ENCODE results near the gene TXLNA. TPM values are rescaled to one million over a fixed set of nuclear protein-coding genes. Genes with fewer than 3 reads are reported as not detected.

Gene TXLNA
- total RNA-seq, 1 donor from 2014 or later: 17.4 TPM

GRCh38 chr1:32200226-32201010 is 20.9 kb downstream of the TXLNA start, which contains the start of gene CCDC28B:
Gene CCDC28B (plus strand): TSS chr1:32200595. CDS start chr1:32201936, 1,341 bp downstream.
- ATAC-seq (peak; percentile 63), DNase-seq (ENCODE audit: missing footprints) (peak; percentile 86)
- intact Hi-C loops (cut with DNase I): no loop called here

DNA sequence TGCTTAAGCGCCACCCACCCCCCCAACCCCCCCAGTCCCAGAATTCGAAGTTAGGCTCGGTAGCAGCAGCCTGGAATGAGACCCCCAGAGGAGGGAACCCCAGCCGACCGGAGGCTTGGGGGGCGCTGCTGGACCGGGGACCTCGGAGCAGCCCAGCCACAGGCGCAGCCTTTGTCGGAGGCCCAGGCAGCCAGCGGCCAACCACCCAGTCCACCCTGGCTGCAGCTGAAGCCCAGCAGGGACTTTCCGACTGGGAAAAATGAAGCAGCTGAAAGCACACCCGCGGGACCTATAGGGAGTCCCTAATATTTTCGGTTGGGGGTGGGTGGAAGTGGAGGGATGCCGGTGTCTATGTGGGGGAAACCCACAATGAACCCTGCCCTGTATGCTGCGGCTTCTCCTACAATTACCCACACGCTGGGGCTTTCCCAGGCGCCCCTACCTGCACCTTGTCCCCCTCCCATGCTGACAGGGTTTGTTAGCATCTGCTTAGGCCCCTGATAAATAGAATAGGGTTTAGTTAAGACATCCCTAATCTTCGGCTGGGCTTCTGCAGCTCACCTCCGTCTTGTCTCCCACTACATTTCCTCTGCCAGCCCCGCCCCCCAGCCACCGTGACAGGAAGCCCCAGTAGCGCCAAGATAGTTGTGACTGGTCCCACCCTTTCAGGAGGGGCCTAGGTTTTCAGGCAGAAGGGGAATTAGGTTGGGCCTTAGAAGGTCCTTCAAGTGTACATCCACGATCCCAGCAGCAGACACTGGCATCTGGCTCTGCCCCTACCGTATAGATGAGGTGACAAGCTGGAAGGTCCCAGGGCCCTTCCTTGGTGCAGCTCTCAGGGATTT is 21.8 kb downstream of the TXLNA start:
- ATAC-seq: peak; percentile 47
- intact Hi-C loops (cut with DNase I): no loop called here
- DNase-seq (ENCODE audit: missing footprints): no peak

GRCh38 chr1:32204943-32205361 is 25.5 kb downstream of the TXLNA start:
- no peak for ATAC-seq
- intact Hi-C loops (cut with DNase I): no loop called here

GRCh38 chr1:32205401-32206370 is 26.2 kb downstream of the TXLNA start, which contains the start of gene IQCC:
Gene IQCC (plus strand): TSS chr1:32205671. CDS start chr1:32205682, 11 bp downstream.
- ATAC-seq: peak; percentile 76
- intact Hi-C loops (cut with DNase I): no loop called here
- peak; percentile 92 for DNase-seq (ENCODE audit: missing footprints)

More at GRCh38 chr1:32204943-32205361, 25.5 kb downstream of the TXLNA start:
- DNase-seq (ENCODE audit: missing footprints): no peak

GRCh38 chr1:32208469-32208868 is 29.0 kb downstream of the TXLNA start:
- no peak for DNase-seq (ENCODE audit: missing footprints)
- intact Hi-C loops (cut with DNase I): no loop called here

DNA sequence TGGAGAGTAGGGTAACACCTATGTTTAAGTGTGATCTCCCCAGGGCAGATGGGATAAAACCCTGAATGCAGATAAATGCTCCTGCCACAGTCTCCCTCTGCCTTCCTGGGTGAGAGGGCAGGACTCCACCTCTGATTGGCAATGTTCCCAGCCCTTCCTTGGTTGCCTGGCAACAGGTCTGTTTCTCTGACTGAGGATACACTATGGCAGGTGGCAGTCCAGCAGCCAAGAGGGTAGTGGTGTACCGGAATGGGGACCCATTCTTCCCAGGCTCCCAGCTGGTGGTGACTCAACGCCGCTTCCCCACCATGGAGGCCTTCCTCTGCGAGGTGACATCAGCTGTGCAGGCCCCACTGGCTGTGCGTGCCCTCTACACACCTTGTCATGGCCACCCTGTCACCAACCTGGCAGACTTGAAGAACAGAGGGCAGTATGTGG is 29.4 kb downstream of the TXLNA start, which contains the start of gene DCDC2B:
TSS of gene DCDC2B (plus strand) at position 199 of the 438 bp plus-strand sequence. CDS start at position 204, 5 bp downstream.
- no peak for DNase-seq (ENCODE audit: missing footprints)
- no peak for ATAC-seq
- intact Hi-C loops (cut with DNase I): no loop called here

More at GRCh38 chr1:32208469-32208868, 29.0 kb downstream of the TXLNA start:
- ATAC-seq: no peak

DNA sequence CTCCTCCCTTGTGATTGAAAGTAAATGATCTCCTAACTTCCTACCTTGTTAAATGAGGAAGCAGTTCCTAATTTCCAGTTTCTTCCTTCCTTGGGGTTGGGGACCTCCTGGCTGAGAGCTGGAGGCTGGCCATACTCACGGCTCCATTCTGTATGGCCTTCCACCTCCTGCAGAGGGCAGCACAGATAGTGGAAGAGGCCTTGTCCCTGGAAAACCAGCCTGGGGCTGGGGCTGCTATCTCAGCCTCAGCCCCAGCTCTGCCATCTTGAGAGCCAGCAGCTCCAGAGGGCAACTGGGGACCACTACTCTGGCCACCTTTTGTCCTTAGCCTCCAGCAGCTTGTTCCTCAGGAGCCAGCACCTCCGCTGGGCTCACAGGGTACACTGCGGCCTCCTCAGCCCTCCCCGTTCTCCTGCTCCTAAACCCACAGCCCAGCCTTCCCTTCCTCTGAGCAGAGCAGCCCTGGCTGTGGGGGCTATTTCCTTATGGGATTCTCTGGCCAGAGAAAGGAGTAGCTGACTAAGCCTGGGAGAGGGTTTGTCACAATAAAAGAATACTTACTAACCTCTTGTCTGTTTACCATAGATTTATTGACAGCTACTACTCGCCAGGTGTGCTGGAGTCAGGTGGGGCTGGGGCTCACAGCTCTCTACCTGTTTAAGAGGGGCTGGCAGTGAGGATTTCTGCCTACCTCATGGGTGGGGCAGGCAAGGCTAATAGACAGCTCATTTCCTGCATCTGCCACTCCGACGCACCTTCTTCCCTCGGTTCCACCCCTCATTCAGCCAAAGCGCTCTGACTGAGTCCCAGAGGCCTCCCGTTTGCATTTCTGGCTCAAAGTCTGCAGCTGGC is 36.4 kb downstream of the TXLNA start:
- intact Hi-C loops (cut with DNase I): loop anchor here (5.0 to 10.0 kb wide), 2 partner anchors 101 to 179 kb away; partner anchors contain the start of gene BSDC1
- peak; percentile 40 for ATAC-seq

GRCh38 chr1:32216566-32216965 is 37.1 kb downstream of the TXLNA start:
- intact Hi-C loops (cut with DNase I): loop anchor here (5.0 to 10.0 kb wide), 2 partner anchors 101 to 178 kb away; partner anchors contain the start of gene BSDC1

More for the DNA sequence above, 36.4 kb downstream of the TXLNA start:
- DNase-seq (ENCODE audit: missing footprints): no peak

DNA sequence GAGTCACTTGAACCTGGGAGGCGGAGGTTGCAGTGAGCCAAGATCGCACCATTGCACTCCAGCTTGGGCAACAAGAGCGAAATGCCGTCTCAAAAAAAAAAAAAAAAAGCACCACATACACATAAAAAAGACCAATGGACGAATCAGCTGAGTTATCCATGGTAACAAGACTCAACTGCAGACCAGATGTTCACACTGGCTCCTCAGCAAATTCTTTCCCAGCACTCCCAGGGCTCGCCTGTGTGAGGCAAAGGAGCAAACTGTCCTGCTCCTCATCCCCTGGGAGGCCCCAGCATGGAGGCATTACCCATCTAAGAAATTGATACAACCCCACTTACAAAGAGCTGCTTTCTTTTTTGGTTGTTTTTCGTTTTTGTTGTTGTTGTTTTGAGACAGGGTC is 39.5 kb downstream of the TXLNA start:
- ATAC-seq: no peak
- intact Hi-C loops (cut with DNase I): loop anchor here (5.0 to 10.0 kb wide), 2 partner anchors 98 to 176 kb away; partner anchors contain the start of gene BSDC1
- DNase-seq (ENCODE audit: missing footprints): no peak

More at GRCh38 chr1:32216566-32216965, 37.1 kb downstream of the TXLNA start:
- no peak for DNase-seq (ENCODE audit: missing footprints)
- ATAC-seq: no peak

GRCh38 chr1:32220746-32221580 is 41.5 kb downstream of the TXLNA start:
- intact Hi-C loops (cut with DNase I): no loop called here
- DNase-seq (ENCODE audit: missing footprints): no peak
- no peak for ATAC-seq

DNA sequence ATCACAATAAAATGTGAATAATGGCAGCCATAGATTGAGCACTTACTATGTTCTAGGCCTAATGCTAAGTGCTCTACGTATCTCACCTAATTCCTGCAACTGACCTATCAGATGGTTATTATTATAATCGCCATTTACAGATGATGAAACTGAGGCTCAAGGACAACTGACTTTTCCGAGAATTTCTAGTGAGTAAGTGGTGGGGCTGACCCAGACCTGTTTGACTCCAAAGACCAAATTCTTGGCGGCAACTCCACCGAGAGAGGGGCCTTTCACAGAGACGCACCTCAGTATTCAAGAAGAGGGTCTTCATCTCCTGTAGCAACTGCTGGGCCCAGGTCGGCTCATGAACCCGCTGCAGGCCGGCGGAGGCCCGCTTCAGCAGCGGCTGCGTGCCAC is 42.1 kb downstream of the TXLNA start:
- ATAC-seq (no peak), DNase-seq (ENCODE audit: missing footprints) (no peak)
- intact Hi-C loops (cut with DNase I): no loop called here

DNA sequence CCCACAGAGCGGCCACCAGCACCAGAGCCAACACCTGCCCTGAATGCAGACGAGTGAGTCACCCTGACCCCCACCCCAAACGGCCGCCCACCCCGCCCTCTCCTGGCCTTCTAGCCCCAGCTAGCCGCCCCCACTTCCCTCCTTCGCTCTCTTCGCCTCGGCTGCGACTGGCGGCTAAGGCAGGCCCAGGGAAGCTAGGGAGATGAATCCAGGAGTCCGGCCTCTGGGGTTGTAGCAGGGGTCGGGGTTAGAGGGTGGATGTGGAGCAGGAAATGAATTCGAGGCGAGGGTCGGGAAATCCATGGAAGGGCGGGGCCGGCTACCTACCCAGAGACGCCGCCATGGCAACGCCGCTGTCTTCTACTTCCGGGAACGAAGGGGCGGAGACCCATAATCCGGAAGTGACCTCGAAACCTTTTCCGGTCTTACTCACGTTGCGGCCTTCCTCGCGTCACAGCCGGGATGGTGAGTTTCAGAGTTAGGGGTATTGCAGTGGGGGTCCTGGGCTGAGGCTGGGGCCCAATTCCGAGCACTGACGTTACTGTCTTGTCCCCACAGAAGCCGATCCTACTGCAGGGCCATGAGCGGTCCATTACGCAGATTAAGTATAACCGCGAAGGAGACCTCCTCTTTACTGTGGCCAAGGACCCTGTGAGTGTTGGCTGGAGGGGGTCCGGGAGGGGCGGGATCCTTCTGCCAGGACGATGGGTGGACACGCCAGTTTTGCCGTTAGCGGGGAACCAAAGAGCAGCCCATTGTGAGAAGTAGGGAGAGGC is 42.7 kb downstream of the TXLNA start, which contains the start of the genes EIF3I and TMEM234:
TSS of gene EIF3I (plus strand) at position 428 of the 776 bp plus-strand sequence. CDS start at position 463, 35 bp downstream.
TSS of gene TMEM234 (minus strand) at position 374 of the 776 bp plus-strand sequence. CDS start at position 343, 31 bp downstream.
- ATAC-seq (peak; percentile 95), DNase-seq (ENCODE audit: missing footprints) (peak; percentile 97)
- intact Hi-C loops (cut with DNase I): no loop called here

DNA sequence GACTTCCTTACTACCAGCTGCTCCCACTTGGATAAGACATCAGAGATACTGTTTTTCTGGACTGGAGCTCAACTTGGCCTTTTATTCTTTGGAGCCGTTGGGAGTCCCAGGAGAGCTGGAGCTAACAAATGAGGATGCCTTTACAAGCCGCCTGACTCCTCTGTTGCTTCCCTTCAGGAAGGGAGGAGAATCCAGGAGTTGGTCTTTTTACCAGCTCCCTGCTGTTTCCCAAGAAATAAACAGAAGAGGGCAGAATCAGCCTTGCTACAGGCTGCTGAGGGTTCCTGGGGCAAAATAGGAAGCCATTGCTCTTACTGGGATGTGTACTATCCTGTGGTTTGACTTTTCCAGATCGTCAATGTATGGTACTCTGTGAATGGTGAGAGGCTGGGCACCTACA is 44.2 kb downstream of the TXLNA start:
- DNase-seq (ENCODE audit: missing footprints) (no peak), ATAC-seq (no peak)
- intact Hi-C loops (cut with DNase I): no loop called here

GRCh38 chr1:32224285-32224684 is 44.8 kb downstream of the TXLNA start:
- DNase-seq (ENCODE audit: missing footprints): no peak
- intact Hi-C loops (cut with DNase I): no loop called here
- ATAC-seq: no peak

DNA sequence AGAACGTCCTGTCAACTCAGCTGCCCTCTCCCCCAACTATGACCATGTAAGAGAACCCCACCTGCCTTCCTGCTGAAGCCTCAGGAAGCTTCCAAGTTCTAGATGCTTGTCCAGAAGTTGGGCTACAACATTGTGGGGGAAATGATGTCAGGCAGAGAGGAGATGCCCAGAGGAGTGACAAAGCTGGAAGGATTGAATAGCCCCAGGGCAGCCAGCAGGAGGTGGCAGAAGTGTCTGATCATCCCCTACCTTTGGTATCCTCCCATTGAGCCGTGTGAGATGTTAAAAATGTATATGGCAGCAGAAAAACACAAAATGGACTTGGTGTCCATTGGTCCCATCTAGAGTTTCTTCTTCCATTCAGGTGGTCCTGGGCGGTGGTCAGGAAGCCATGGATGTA is 49.3 kb downstream of the TXLNA start:
- ATAC-seq (no peak), DNase-seq (ENCODE audit: missing footprints) (no peak)
- intact Hi-C loops (cut with DNase I): no loop called here

Data from Right ventricle myocardium inferior (tissue), 1 donor.